DOHH2 (cell line): ENCODE data around the gene DTNB.

Experiments used
- H3F3A ChIP-seq: fragments of 200-600 bp; sonication (generic), shearing (Covaris generic); 2 replicates; pipeline ENCODE4 v1.6.0; 2016; ENCODE audit warnings: antibody characterized with exemption, mild to moderate bottlenecking; ENCODE audit not compliant: control insufficient read depth, insufficient read depth
- H3K27ac ChIP-seq: fragments of 200-600 bp; sonication (generic); 2 replicates; pipeline ENCODE4 v1.5.1; 2014; ENCODE audit warnings: low read depth, mild to moderate bottlenecking, low read length, moderate library complexity
- H3K27me3 ChIP-seq: fragments of 200-600 bp; sonication (generic); 2 replicates; pipeline ENCODE4 v1.6.1; 2014; ENCODE audit warnings: mild to moderate bottlenecking, low read length, mixed read lengths; ENCODE audit not compliant: control insufficient read depth
- H3K36me3 ChIP-seq: fragments of 200-600 bp; sonication (generic); 2 replicates; pipeline ENCODE4 v1.6.1; 2014; ENCODE audit warnings: mild to moderate bottlenecking, low read length, moderate library complexity, mixed read lengths; ENCODE audit not compliant: control insufficient read depth
- H3K4me1 ChIP-seq: fragments of 200-600 bp; sonication (generic); 2 replicates; pipeline ENCODE4 v1.6.1; 2014; ENCODE audit warnings: mild to moderate bottlenecking, low read length, mixed read lengths; ENCODE audit not compliant: control insufficient read depth
- H3K4me2 ChIP-seq: fragments of 200-600 bp; sonication (generic); 2 replicates; pipeline ENCODE4 v1.6.0; 2014; ENCODE audit warnings: mild to moderate bottlenecking, low read length, moderate library complexity
- H3K4me3 ChIP-seq: fragments of 200-600 bp; sonication (generic); 2 replicates; pipeline ENCODE4 v1.5.1; 2014; ENCODE audit warnings: mild to moderate bottlenecking, low read length, mixed read lengths
- H3K79me2 ChIP-seq: fragments of 200-600 bp; sonication (generic); 2 replicates; pipeline ENCODE4 v1.6.1; 2014; ENCODE audit warnings: mild to moderate bottlenecking, low read length, mixed read lengths; ENCODE audit not compliant: control insufficient read depth
- H3K9me2 ChIP-seq: fragments of 200-600 bp; sonication (generic); replicated peaks from 2 replicates; pipeline ENCODE4 v1.6.1; 2014; ENCODE audit warnings: mild to moderate bottlenecking, low read length, mixed read lengths; ENCODE audit not compliant: control insufficient read depth
- H3K9me3 ChIP-seq: fragments of 200-600 bp; sonication (generic); 2 replicates; pipeline ENCODE4 v1.6.1; 2014; ENCODE audit warnings: antibody characterized with exemption, low read length, mixed read lengths; ENCODE audit not compliant: control insufficient read depth, insufficient read depth
- H4K20me1 ChIP-seq: fragments of 200-600 bp; sonication (generic); 2 replicates; pipeline ENCODE4 v1.6.0; 2014; ENCODE audit warnings: low read depth, mild to moderate bottlenecking, antibody characterized with exemption, low read length, moderate library complexity; ENCODE audit not compliant: control insufficient read depth, insufficient read depth
- CTCF ChIP-seq: fragments of 200-600 bp; sonication (generic); IDR thresholded peaks from one replicate; pipeline ENCODE4 v1.5.1; 2014; ENCODE audit warnings: antibody characterized with exemption, mild to moderate bottlenecking, low read depth, low read length; ENCODE audit not compliant: poor library complexity, severe bottlenecking
- EZH2phosphoT487 ChIP-seq: fragments of 200-600 bp; sonication (generic); IDR thresholded peaks from 2 replicates; pipeline ENCODE4 v1.6.1; 2017; ENCODE audit warnings: borderline replicate concordance, mild to moderate bottlenecking, antibody characterized with exemption, low read length, moderate library complexity, mixed read lengths

Gene DTNB

GRCh38 chr2:25374411-25374810 lies 299.0 kb downstream of the DTNB start:
- TF ChIP-seq CTCF: no peak
- TF ChIP-seq EZH2phosphoT487: no peak
- Histone ChIP-seq H3K4me1 (peaks cover 23% of the 10 kb centered on the region), H3K79me2 (no peaks in the 10 kb centered on the region), H3K9me3 (no peaks in the 10 kb centered on the region), H3K9me2 (no peaks in the 10 kb centered on the region), H3K27me3 (no peaks in the 10 kb centered on the region), H3K36me3 (no peaks in the 10 kb centered on the region), H3K27ac (no peak overlapping the region), H3K4me2 (no peak overlapping the region), H3K4me3 (no peak overlapping the region), H3F3A (no peaks in the 10 kb centered on the region), H4K20me1 (no peaks in the 10 kb centered on the region)

GRCh38 chr2:25373269-25373981 lies 300.0 kb downstream of the DTNB start:
- Histone ChIP-seq H4K20me1 (no peaks in the 10 kb centered on the region), H3K4me2 (no peak overlapping the region), H3K9me3 (no peaks in the 10 kb centered on the region), H3K4me1 (peaks cover 17% of the 10 kb centered on the region), H3F3A (no peaks in the 10 kb centered on the region), H3K9me2 (no peaks in the 10 kb centered on the region), H3K27me3 (no peaks in the 10 kb centered on the region), H3K27ac (no peak overlapping the region), H3K36me3 (no peaks in the 10 kb centered on the region), H3K4me3 (no peak overlapping the region), H3K79me2 (no peaks in the 10 kb centered on the region)
- TF ChIP-seq CTCF (no peak), EZH2phosphoT487 (no peak)

- Histone ChIP-seq H4K20me1 (no peaks in the 10 kb centered on the region), H3K9me3 (no peaks in the 10 kb centered on the region), H3K79me2 (no peaks in the 10 kb centered on the region), H3F3A (no peaks in the 10 kb centered on the region), H3K4me2 (no peak overlapping the region), H3K4me1 (peaks cover 15% of the 10 kb centered on the region), H3K27ac (no peak overlapping the region), H3K9me2 (no peaks in the 10 kb centered on the region), H3K4me3 (no peak overlapping the region), H3K27me3 (no peaks in the 10 kb centered on the region), H3K36me3 (no peaks in the 10 kb centered on the region)
- TF ChIP-seq EZH2phosphoT487 (no peak), CTCF (no peak)
These were observed 300.7 kb downstream of the DTNB start for GRCh38 chr2:25372405-25373268.
